ENCODE data around the gene LGALS8.
"Not testable (repeated sequence)": the region's sequence is repeated elsewhere in the genome, so short reads cannot be mapped to it uniquely, and the experiment has no call there.

Gene LGALS8

GRCh38 chr1:236523704-236524141, at the start of gene LGALS8:
LGALS8 (plus strand) TSS chr1:236523982; CDS start chr1:236526071, 2,089 bp downstream.
- H3K4me3 ChIP-seq (ENCODE audit: low read depth, low read length), result peak within 1 kb of the TSS; percentile 91
- CTCF ChIA-PET, result interaction anchor here (0.7 to 1.3 kb wide), 4 partner anchors 32 to 419 kb away, joined by 3 to 6 read pairs (median 4); no protein-coding TSS in a partner anchor
- DNase-seq (ENCODE audit: low read depth, low spot score), result no peak
- POLR2A ChIA-PET, result interaction anchor here (1.8 kb wide), 1 partner anchor 10 kb away, joined by 6 read pairs; no protein-coding TSS in a partner anchor
- no peak for TF ChIP-seq CTCF (IDR thresholded peaks at IDR 0.05; ENCODE audit: insufficient read depth, low read length, missing control alignments)

- ChIA-PET CTCF (no interaction called here), POLR2A (no interaction called here)
- no peak for DNase-seq (ENCODE audit: low read depth, low spot score)
- no peak for TF ChIP-seq CTCF (IDR thresholded peaks at IDR 0.05; ENCODE audit: insufficient read depth, low read length, missing control alignments)
- H3K4me3 ChIP-seq (ENCODE audit: low read depth, low read length), result no peak overlapping the region
Measured at GRCh38 chr1:236476019-236476418, 47.8 kb upstream of the LGALS8 start.

- no peak overlapping the region for H3K4me3 ChIP-seq (ENCODE audit: low read depth, low read length)
- POLR2A ChIA-PET, result no interaction called here
- CTCF ChIA-PET, result no interaction called here
- no peak for DNase-seq (ENCODE audit: low read depth, low spot score)
- TF ChIP-seq CTCF (IDR thresholded peaks at IDR 0.05; ENCODE audit: insufficient read depth, low read length, missing control alignments), result no peak
Measured at GRCh38 chr1:236480758-236481436, 42.9 kb upstream of the LGALS8 start.

GRCh38 chr1:236484310-236484971, 39.3 kb upstream of the LGALS8 start:
- DNase-seq (ENCODE audit: low read depth, low spot score), result no peak
- TF ChIP-seq CTCF (IDR thresholded peaks at IDR 0.05; ENCODE audit: insufficient read depth, low read length, missing control alignments), result no peak
- ChIA-PET POLR2A (no interaction called here), CTCF (interaction anchor here (1.3 to 11.4 kb wide), 2 partner anchors 11 to 376 kb away, joined by 3 to 171 read pairs; no protein-coding TSS in a partner anchor)
- H3K4me3 ChIP-seq (ENCODE audit: low read depth, low read length), result no peak overlapping the region

GRCh38 chr1:236486356-236487002, 37.3 kb upstream of the LGALS8 start:
- H3K4me3 ChIP-seq (ENCODE audit: low read depth, low read length), result no peak overlapping the region
- DNase-seq (ENCODE audit: low read depth, low spot score), result no peak
- TF ChIP-seq CTCF (IDR thresholded peaks at IDR 0.05; ENCODE audit: insufficient read depth, low read length, missing control alignments), result no peak
- POLR2A ChIA-PET, result no interaction called here
- CTCF ChIA-PET, result interaction anchor here (0.6 to 11.4 kb wide), 2 partner anchors 379 to 387 kb away, joined by 3 to 171 read pairs; no protein-coding TSS in a partner anchor

- CTCF ChIA-PET, result interaction anchor here (0.9 to 11.4 kb wide), 4 partner anchors 14 to 389 kb away, joined by 3 to 171 read pairs (median 4); no protein-coding TSS in a partner anchor
- H3K4me3 ChIP-seq (ENCODE audit: low read depth, low read length); DNase-seq (ENCODE audit: low read depth, low spot score); POLR2A ChIA-PET: not testable (repeated sequence)
Measured at GRCh38 chr1:236489161-236489560, 34.6 kb upstream of the LGALS8 start.
